Neural cell (in vitro differentiated cells): ENCODE data around the gene TRIM24. TPM values are rescaled to one million over a fixed set of nuclear protein-coding genes. Genes with fewer than 3 reads are reported as not detected.

Source experiments
- H2AFZ ChIP-seq: fragments of 200-600, 300-800 bp; sonication (generic), shearing (Covaris generic); 2 replicates; pipeline ENCODE4 v1.6.0; 2014; ENCODE audit warnings: low read depth, mild to moderate bottlenecking, antibody characterized with exemption, low read length, moderate library complexity
- H3F3A ChIP-seq: fragments of 200-600 bp; shearing (Covaris generic); 2 replicates; pipeline ENCODE4 v1.6.1; 2016; ENCODE audit warnings: mild to moderate bottlenecking, moderate library complexity, mixed read lengths, antibody characterized with exemption, low read length; ENCODE audit not compliant: insufficient read depth, poor library complexity, severe bottlenecking
- H3K27ac ChIP-seq: fragments of 200-600, 300-800 bp; sonication (generic), shearing (Covaris generic); 2 replicates; pipeline ENCODE4 v1.5.1; 2014; ENCODE audit warnings: mild to moderate bottlenecking, low read length, moderate library complexity
- H3K27me3 ChIP-seq: fragments of 300-800, 200-600 bp; sonication (generic), shearing (Covaris generic); 2 replicates; pipeline ENCODE4 v1.6.0; 2014; ENCODE audit warnings: mild to moderate bottlenecking, low read depth, low read length, moderate library complexity; ENCODE audit not compliant: insufficient read depth
- H3K36me3 ChIP-seq: fragments of 300-800, 200-600 bp; sonication (generic), shearing (Covaris generic); 2 replicates; pipeline ENCODE4 v1.5.1; 2014; ENCODE audit warnings: mild to moderate bottlenecking, antibody characterized with exemption, low read length, moderate library complexity; ENCODE audit not compliant: insufficient read depth
- H3K4me2 ChIP-seq: fragments of 300-800, 200-600 bp; sonication (generic), shearing (Covaris generic); 2 replicates; pipeline ENCODE4 v1.6.0; 2014; ENCODE audit warnings: mild to moderate bottlenecking, low read length
- H3K4me3 ChIP-seq: fragments of 300-800, 200-600 bp; sonication (generic), shearing (Covaris generic); 2 replicates; pipeline ENCODE4 v1.5.1; 2014; ENCODE audit warnings: mild to moderate bottlenecking, low read length, moderate library complexity
- H3K79me2 ChIP-seq: fragments of 200-600 bp; shearing (Covaris generic); replicated peaks from 2 replicates; pipeline ENCODE4 v1.6.0; 2014; ENCODE audit warnings: mild to moderate bottlenecking, low read length, moderate library complexity; ENCODE audit not compliant: insufficient read depth
- H3K9ac ChIP-seq: fragments of 300-800, 200-600 bp; sonication (generic), shearing (Covaris generic); 2 replicates; pipeline ENCODE4 v1.6.1; 2016; ENCODE audit warnings: mild to moderate bottlenecking, low read length, mixed read lengths
- H3K9me2 ChIP-seq: fragments of 200-600 bp; shearing (Covaris generic); 2 replicates; pipeline ENCODE4 v1.6.1; 2016; ENCODE audit warnings: mild to moderate bottlenecking, low read length, mixed read lengths; ENCODE audit not compliant: insufficient read depth
- H3K9me3 ChIP-seq: fragments of 200-600, 300-800 bp; sonication (generic), shearing (Covaris generic); 2 replicates; pipeline ENCODE4 v1.6.1; 2016; ENCODE audit warnings: mild to moderate bottlenecking, mixed run types, low read length, moderate library complexity, mixed read lengths
- H4K20me1 ChIP-seq: fragments of 200-600 bp; shearing (Covaris generic); 2 replicates; pipeline ENCODE4 v1.6.1; 2016; ENCODE audit warnings: mild to moderate bottlenecking, mixed run types; ENCODE audit not compliant: insufficient read depth
- EP300 ChIP-seq: fragments of 450-650 bp; conservative IDR thresholded peaks from 2 replicates; pipeline ENCODE4 v1.6.1; 2014; ENCODE audit warnings: antibody characterized with exemption, mild to moderate bottlenecking, moderate library complexity; ENCODE audit not compliant: poor library complexity, severe bottlenecking
- EZH2 ChIP-seq: fragments of 200-600, 300-800 bp; shearing (Covaris generic), sonication (generic); IDR thresholded peaks from 2 replicates; pipeline ENCODE4 v1.6.1; 2014; ENCODE audit warnings: antibody characterized with exemption, low read length, borderline replicate concordance, mild to moderate bottlenecking; ENCODE audit not compliant: insufficient read depth, poor library complexity, severe bottlenecking
- MXI1 ChIP-seq: fragments of 450-650 bp; conservative IDR thresholded peaks from 2 replicates; pipeline ENCODE4 v1.6.1; 2014; ENCODE audit warnings: antibody characterized with exemption, mild to moderate bottlenecking; ENCODE audit not compliant: poor library complexity, severe bottlenecking
- POLR2AphosphoS5 ChIP-seq: IDR thresholded peaks from 2 replicates; pipeline ENCODE4 v1.6.1; 2012
- RAD21 ChIP-seq: fragments of 450-650 bp; conservative IDR thresholded peaks from 2 replicates; pipeline ENCODE4 v1.6.1; 2014; ENCODE audit warnings: antibody characterized with exemption, mild to moderate bottlenecking, moderate library complexity
- SMC3 ChIP-seq: fragments of 450-650 bp; conservative IDR thresholded peaks from 2 replicates; pipeline ENCODE4 v1.6.1; 2014; ENCODE audit warnings: antibody characterized with exemption, mild to moderate bottlenecking, moderate library complexity; ENCODE audit not compliant: poor library complexity
- TAF1 ChIP-seq: IDR thresholded peaks from 2 replicates; pipeline ENCODE4 v1.6.1; 2012; ENCODE audit warnings: low read depth
- polyA plus RNA-seq: library from polyadenylated mRNA; depleted of rRNA; stranded (reverse); fragments of >200 nt; gene quantifications from 2 replicates; pipeline ENCODE4 v1.2.3, GENCODE V29; 2014
- TF ChIP-seq, protein P1 (sequence below): fragments of 450-650 bp; IDR thresholded peaks from 2 replicates; pipeline ENCODE4 v1.5.1; 2014; ENCODE audit warnings: antibody characterized with exemption, mild to moderate bottlenecking, moderate library complexity; ENCODE audit not compliant: poor library complexity, severe bottlenecking
- TF ChIP-seq, protein P2 (sequence below): IDR thresholded peaks from 2 replicates; pipeline ENCODE4 v1.6.1; 2012; ENCODE audit warnings: borderline replicate concordance

The TRIM24 gene
- polyA plus RNA-seq, 1 donor from 2014 or later = 47.1 TPM

DNA sequence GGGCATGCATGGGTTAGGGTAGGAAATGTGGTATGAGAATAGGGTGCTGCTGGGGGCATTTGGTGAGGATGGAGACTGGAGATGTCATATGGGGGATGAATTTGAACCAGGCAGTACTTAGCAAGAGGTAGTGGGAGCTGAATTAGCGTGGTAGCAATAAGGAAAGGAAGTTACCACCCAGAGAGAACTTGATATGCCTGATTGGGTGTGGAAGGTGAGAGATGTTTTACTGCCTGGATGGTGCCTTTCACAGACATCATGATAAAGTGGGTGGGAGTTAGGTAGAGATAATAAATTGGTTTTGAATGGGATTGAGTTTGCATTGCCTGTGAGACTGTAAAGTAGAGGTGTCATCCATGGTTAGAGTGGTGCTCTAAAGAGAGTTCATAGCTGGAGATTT lies 46.7 kb downstream of the TRIM24 start:
- peaks cover 91% of the 10 kb centered on the region for H3K79me2 ChIP-seq
- no peaks in the 10 kb centered on the region for H3K9me2 ChIP-seq
- TF ChIP-seq POLR2AphosphoS5 (no peak), SMC3 (no peak), TAF1 (no peak), EP300 (no peak), EZH2 (no peak), RAD21 (no peak), MXI1 (no peak)
- TF ChIP-seq, protein P1, sequence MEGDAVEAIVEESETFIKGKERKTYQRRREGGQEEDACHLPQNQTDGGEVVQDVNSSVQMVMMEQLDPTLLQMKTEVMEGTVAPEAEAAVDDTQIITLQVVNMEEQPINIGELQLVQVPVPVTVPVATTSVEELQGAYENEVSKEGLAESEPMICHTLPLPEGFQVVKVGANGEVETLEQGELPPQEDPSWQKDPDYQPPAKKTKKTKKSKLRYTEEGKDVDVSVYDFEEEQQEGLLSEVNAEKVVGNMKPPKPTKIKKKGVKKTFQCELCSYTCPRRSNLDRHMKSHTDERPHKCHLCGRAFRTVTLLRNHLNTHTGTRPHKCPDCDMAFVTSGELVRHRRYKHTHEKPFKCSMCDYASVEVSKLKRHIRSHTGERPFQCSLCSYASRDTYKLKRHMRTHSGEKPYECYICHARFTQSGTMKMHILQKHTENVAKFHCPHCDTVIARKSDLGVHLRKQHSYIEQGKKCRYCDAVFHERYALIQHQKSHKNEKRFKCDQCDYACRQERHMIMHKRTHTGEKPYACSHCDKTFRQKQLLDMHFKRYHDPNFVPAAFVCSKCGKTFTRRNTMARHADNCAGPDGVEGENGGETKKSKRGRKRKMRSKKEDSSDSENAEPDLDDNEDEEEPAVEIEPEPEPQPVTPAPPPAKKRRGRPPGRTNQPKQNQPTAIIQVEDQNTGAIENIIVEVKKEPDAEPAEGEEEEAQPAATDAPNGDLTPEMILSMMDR = no peak
- TF ChIP-seq, protein P2, sequence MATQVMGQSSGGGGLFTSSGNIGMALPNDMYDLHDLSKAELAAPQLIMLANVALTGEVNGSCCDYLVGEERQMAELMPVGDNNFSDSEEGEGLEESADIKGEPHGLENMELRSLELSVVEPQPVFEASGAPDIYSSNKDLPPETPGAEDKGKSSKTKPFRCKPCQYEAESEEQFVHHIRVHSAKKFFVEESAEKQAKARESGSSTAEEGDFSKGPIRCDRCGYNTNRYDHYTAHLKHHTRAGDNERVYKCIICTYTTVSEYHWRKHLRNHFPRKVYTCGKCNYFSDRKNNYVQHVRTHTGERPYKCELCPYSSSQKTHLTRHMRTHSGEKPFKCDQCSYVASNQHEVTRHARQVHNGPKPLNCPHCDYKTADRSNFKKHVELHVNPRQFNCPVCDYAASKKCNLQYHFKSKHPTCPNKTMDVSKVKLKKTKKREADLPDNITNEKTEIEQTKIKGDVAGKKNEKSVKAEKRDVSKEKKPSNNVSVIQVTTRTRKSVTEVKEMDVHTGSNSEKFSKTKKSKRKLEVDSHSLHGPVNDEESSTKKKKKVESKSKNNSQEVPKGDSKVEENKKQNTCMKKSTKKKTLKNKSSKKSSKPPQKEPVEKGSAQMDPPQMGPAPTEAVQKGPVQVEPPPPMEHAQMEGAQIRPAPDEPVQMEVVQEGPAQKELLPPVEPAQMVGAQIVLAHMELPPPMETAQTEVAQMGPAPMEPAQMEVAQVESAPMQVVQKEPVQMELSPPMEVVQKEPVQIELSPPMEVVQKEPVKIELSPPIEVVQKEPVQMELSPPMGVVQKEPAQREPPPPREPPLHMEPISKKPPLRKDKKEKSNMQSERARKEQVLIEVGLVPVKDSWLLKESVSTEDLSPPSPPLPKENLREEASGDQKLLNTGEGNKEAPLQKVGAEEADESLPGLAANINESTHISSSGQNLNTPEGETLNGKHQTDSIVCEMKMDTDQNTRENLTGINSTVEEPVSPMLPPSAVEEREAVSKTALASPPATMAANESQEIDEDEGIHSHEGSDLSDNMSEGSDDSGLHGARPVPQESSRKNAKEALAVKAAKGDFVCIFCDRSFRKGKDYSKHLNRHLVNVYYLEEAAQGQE = no peak
- H3K9ac ChIP-seq = no peak overlapping the region
- no peaks in the 10 kb centered on the region for H4K20me1 ChIP-seq
- no peaks in the 10 kb centered on the region for H3K27me3 ChIP-seq
- no peaks in the 10 kb centered on the region for H3F3A ChIP-seq
- peaks cover 1% of the 10 kb centered on the region for H3K9me3 ChIP-seq
- H3K36me3 ChIP-seq = no peaks in the 10 kb centered on the region
- no peak overlapping the region for H3K4me2 ChIP-seq
- no peak overlapping the region for H3K4me3 ChIP-seq
- no peak overlapping the region for H2AFZ ChIP-seq
- no peak overlapping the region for H3K27ac ChIP-seq

DNA sequence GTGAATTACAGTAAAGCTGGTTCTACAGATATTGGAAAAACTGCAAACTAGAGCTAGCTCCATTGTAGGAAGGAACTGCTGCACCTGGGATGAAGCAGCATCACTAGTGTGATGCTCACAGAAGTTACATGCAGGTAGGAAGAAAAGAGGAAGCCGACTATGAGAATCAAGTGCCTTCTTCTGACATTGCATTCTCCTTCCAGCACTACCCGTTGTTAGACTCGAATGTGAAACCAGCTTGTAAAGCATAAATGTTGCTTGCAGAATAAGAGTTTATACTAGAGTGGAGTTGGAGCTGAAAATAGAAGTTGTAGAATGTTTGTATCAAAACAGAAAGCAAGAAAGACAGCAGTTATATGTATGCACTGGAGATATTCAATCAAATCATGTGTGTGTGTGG lies 49.9 kb downstream of the TRIM24 start:
- Histone ChIP-seq H3K27ac (no peak overlapping the region), H3K9me2 (no peaks in the 10 kb centered on the region), H3K9me3 (peaks cover 13% of the 10 kb centered on the region), H3K27me3 (no peaks in the 10 kb centered on the region), H3K79me2 (peaks cover 90% of the 10 kb centered on the region), H3K4me2 (no peak overlapping the region), H3K9ac (no peak overlapping the region), H4K20me1 (no peaks in the 10 kb centered on the region), H3F3A (no peaks in the 10 kb centered on the region), H2AFZ (no peak overlapping the region), H3K36me3 (peaks cover 15% of the 10 kb centered on the region), H3K4me3 (no peak overlapping the region)
- TF ChIP-seq MXI1 (no peak), EP300 (no peak), TAF1 (no peak), POLR2AphosphoS5 (no peak), EZH2 (no peak), SMC3 (no peak), RAD21 (no peak)
- TF ChIP-seq, protein P1 = no peak
- TF ChIP-seq, protein P2 = no peak
